SIG-M5 treated with dmso at 0.1 percent for 504 hours (cell line): ENCODE results near the gene ZNF132.
"Not testable (repeated sequence)": the region's sequence is repeated elsewhere in the genome, so short reads cannot be mapped to it uniquely, and the experiment has no call there.

Experiments
- DNase-seq: peaks from one replicate; lab custom pipeline; 2025; ENCODE audit not compliant: unreplicated experiment; lab: John Stamatoyannopoulos, UW

The ZNF132 gene

DNA sequence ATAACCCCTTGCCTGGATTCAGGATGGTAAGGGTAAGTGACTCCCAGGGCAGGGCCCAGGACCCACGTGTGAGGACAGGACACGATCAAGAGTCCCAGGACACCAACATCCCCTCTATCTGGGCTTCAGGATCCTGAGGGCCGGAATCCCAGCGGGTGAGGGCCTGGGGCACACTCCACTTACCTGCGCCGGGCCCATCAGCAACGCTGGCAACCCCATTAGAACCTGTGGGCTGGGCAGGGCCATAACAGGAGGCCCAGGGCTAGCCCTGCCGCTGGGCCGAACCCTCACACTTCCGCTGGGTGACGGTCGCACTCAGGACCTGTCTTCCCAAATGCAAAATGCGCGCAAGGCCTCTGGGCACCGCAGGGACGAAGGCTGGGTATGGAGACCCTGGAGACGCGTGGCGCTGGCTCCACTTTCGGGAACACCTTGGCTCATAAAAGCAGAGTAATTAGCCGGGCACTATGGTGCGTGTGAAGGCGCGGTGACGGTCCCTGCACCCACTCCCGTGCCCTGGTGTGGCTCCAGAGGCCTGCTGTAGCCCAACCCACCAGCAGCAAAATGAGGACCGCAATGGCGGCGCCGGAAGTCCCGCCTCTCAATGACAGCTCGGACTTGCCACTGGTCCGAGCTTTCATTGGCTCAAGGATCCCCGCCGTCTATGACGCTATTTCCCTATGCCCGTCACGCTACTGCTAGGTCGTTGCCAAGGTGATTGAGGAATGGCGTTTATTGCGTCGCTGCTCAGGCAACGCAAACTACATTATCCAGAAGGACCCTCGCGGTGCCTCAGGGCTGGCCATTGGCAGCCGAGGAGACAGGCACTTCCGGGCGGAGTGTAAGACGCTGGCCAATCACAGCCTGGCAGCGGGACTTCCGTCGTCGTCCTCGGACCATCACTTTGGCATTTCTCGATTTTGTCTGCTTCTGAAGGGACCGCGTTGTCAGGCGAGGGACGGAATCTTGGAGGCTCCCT, at the start of gene ZNF132:
TSS of gene ZNF132 (minus strand) at position 578 of the 979 bp plus-strand sequence. CDS start at position 246, 332 bp downstream.
- DNase-seq: no peak

DNA sequence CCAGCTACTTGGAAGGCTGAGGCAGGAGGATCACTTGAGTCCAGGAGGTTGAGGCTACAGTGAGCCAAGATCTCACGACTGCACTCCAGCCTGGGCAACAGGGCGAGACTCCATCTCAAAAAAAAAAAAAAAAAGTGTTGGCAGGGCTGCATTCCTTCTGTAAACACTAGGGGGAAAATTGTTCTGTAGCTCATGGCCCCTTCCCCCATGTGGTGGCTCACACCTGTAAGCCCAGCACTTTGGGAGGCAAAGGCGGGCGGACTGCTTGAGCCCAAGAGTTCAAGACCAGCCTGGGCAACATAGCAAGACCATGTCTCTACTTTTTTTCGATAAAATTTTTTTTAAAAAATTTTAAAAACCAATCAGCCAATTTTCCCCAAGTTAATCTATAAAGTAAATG, 44.4 kb upstream of the ZNF132 start:
- not testable (repeated sequence) for DNase-seq

DNA sequence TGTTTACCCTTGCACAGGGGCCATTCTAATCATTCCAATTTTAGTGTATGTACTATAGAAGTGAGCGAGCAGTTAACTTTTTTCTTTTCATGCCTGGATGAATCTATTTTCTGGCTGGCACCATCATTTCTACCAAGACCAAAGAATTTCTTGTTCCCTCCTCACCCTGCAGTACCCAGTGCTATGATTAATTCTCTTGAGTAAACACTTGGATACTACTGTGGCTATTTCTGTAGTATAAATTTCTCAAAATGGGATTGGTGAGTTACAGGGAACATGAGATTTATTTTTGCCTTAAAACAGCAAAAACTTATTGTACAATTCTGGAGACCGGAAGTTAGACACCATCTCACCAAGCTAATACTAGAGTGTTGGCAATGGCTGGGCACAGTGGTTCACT, 43.8 kb upstream of the ZNF132 start:
- DNase-seq: no peak

DNA sequence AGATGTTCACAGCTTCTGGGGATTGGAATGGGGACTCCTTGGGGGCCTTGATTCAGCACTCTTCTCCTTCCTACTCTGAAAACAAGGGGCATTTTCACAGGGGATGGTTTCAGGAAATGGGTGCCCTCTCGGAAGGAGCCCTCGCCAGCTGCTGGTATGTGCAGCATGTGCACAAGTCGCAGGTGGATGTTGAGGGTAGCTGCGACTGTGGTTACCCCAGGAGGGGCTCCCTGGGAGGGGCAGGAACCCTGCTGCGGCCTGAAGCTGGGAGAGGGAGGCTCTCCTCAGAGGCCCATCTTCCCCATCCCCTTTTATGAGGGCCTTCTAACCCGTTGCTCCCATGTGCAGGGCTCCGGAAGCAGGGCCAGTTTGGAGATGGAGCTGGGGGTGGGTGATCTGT, 42.4 kb upstream of the ZNF132 start:
- no peak for DNase-seq

DNA sequence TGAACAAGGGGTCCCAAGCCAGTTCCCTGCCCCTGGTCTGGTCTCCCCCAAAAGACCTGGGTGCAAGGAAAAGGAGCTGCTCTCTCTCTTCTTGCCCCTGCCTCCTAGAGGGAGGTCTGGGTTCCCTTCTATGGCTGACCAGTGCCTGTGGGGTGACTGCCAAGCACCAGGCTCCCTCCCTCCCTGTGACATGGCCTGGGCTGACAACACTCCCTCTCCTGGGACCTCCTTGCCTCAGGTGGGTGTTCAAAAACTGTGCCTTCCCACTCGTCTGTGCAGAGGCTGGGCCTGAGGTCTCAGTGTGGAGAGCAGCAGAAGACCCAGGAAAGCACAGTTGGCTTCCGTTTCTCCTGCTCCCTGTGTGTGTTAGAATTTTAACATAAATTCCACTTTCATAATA, 40.9 kb upstream of the ZNF132 start:
- no peak for DNase-seq

DNA sequence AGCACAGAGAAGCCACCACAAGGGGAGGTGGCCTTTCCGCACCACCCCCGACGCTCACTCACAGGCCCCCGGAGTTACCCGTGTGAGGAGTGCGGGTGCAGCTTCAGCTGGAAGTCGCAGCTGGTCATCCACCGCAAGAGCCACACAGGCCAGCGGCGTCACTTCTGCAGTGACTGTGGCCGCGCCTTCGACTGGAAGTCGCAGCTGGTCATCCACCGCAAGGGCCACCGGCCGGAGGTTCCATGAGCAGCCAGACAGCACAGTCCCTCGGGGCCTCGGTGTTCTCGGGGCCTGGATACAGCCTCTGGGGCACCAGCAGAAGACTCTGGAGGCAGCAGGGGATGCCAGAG, 40.5 kb upstream of the ZNF132 start:
- DNase-seq: no peak

DNA sequence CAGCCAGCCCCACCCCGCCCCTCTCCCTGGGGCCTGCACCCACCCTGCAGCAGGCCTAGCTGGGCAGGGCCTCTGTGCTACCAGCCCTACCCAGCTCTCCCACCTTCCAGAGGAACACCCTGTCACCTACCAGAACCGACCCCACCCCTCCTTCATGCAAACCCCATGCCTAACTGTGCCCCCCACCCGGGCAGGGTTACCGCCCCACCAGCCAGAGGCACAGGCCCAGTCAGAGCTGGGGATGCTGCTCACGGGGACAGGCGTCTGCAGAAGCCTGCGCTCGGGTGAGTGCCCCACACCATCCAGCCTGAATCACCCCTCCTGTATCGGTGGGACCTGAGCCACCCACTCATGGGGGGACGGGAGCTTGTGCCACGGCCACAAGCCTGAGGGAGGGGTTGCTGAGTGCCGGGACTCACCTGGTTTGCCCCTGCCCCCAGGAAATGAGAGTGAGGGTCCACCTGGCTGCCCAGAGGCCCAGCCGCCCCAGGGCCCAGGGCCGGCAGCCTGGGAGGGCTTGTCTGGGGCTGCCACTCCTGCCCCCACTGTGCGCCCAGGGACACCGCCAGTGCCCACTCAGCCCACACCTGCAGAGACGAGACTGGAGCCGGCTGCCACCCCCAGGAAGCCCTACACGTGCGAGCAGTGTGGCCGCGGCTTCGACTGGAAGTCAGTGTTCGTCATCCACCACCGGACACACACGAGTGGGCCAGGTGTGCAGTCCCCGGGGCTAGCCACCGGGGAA, 40.0 kb upstream of the ZNF132 start:
- DNase-seq: no peak

DNA sequence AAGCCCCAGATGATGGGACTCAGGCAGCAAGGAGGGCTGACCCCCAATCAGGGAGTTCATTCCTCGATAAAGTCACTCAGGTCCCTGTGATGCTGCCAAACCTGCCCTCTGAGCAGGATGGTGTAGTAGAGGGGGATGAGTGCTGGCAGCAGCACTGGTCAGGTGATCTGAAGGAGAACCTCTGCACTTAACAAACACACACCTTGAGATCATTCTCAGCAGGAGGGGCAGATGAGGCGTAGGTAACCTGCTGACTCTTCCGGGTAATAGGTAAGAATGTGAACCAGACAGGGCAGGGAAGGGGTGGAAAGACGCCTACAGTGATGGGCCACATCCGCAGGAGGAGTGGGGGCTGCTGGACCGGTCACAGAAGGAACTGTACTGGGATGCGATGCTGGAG, 39.4 kb upstream of the ZNF132 start:
- no peak for DNase-seq

DNA sequence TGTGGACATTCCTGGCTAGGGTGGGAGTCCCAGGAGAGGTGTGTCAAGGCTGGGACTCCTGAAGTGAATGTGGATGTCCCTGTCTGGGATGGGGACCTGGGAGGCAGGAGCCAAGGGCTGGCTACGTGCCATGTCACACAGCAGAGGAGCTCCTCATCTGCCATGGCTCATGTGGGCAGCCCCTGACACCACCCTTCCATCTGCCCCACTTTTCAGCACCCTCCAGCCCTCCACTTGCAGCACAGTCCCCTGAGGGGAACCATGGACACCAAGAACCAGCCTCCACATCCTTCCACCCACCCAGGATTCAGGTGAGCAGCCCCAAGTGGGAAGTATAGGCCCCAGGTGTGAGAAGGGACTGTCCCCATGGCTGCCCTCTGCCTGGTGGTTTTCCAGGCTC, 37.9 kb upstream of the ZNF132 start:
- no peak for DNase-seq

DNA sequence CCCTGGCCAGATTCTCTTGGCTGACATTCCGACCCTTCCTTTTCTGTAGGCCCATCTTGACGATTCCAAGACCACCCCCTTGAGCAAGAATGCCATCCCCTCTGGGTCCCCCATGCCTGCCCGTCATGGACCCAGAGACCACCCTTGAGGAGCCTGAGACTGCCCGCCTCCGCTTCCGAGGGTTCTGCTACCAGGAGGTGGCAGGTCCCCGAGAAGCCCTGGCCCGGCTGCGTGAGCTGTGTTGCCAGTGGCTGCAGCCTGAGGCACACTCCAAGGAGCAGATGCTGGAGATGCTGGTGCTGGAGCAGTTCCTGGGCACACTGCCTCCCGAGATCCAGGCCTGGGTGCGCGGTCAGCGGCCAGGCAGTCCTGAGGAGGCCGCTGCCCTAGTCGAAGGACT, 37.2 kb upstream of the ZNF132 start:
- DNase-seq: no peak

DNA sequence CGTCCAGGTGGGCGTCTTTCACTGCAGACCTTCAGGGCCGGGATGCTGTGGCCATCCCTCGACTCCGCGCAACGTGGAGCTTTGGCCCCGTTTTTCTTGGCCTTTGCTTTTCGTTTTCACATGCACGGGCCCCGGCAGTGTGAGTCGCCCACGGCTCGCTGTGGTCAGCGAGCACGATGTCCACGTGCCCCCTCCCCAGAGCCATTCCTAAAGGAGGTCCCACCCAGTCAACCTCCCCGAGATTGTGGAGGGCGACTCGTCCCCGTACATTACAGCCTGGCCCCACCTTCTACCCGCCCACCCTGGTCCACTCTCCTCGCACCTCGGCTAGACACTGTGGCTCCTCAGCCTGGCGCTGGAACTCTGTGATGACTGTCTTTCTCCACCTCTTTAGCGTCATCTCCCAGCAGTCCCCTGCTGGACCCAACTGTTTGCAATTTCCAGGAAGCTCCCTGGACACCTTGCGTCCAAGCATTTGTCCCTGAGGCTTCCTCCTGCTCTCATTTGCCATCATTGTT, 36.6 kb upstream of the ZNF132 start:
- no peak for DNase-seq

DNA sequence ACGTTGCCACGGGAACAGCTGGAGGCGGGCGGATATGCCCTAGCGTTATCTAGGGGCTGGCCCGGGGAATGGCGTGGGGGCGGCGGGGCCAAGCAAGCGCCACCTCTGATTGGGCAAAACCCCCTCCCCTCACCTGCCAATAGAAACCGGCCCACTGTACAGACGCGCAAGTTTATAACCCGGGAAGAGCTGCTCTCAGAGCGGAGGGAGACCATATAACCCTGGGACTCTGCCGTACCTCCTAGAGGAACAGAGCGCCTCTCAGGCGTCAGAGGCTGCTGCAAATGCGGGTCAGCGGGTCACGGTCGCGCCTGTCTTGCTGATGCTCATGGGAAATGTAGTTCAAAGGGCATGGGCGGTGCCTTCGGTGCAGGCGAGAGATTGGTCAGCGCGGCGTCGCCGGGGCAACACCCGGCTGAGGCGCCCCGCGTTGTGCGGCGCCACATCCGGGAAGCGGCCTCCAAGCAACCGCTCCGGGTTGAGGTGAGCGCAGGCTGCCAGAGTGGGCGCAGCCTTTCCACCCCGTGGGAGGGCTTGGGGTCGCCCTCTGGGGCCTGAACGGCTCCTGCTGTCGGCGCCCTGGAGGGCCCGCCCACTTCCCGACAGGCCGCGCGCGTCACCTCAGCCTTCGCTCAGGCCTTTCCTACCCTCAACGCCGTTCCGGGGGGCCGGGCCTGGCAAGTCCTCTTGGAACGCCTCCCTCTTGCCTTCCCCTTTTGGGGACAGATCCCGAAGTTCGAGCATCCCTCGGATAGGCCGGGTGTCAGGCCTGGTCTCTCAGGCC, 36.0 kb upstream of the ZNF132 start, which contains the start of gene ZNF446:
TSS of gene ZNF446 (plus strand) at position 639 of the 784 bp plus-strand sequence. CDS start 867 bp downstream, outside the sequence.
- DNase-seq: peak; percentile 97

DNA sequence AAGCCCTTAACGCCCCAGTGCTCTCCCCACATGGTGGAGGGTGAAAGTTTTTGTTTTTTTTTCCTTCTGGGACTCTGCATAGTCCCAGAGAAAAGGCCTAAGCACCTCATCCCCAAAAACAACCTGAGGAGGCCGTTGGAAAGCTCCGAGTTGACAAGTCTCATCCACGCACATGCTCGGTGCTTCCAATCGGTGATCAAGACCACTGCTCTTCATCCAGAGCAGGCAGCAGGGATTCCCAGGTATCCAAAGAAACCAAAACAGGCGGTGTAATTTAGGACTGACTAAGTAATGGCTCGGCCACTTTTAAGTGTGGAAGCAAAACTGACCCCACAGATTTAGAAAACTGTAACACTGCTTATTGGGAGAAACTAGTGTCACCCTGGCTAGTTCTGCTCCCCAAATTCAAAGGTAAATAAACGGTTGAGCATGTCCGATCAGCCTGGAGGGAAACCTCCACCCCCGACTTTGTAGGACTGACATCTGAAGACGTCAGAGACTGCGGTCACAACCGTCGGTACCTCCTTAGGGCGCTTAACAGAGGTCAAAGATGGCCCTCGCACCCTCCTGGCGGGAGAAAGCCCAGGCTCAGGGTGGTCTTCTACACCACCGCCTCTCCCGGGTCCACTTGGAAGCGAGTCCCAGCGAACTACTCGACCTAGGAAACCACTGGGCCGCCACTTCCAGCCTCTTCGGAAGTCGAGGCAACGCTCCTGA, 35.2 kb upstream of the ZNF132 start:
- DNase-seq: no peak

DNA sequence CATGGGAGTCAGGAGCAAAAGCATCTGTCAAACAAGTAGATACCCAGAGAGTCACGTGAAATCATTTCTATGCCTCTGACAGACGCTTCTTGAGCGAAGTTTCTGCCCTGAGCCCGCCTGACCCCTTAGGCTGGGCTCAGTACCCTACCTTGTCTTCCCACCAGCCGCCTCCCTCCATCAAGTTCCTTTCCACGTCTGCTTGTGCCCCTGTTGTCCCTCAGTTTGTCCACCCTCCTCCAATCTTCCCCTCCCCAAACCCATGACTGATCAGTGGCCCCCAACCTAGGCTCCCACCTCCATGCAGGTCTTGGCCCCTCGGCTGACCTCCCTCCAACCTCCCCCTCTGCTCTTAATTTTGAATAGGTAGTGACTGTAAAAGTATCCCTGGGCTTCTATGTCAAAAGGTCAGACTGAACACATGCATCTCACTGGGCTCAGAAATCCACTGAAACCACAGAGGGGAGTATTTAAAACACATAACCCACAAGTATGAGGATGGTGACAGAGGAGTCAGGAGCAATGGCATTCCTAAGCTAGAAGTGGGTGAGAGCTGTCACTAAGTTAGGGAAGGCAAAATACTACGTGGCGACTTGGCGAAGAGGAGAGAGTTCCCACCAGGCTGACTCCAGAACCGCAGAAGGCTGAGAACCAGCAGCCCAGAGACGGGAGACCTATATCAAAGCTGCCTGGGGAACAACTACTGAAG, 34.5 kb upstream of the ZNF132 start:
- DNase-seq: no peak

DNA sequence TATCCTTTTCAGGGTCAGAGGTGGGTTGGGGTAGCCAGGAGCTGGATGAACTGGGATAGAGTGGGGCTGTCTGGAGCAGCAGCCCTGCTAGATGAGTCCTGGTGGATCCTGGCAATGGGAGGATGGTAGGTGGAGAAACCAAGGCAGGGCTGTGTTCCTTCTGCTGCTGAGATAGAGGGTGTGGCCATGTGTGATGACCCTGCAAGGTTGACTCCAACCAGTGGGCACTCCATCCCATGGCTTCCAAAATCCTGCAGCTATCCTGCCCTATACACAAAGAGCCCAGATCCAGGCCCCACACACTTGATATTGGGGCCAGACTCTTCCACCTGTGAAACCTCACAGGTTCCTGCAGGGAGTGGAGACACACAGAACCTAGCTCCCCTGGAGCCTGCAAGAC, 33.8 kb upstream of the ZNF132 start:
- DNase-seq: no peak

DNA sequence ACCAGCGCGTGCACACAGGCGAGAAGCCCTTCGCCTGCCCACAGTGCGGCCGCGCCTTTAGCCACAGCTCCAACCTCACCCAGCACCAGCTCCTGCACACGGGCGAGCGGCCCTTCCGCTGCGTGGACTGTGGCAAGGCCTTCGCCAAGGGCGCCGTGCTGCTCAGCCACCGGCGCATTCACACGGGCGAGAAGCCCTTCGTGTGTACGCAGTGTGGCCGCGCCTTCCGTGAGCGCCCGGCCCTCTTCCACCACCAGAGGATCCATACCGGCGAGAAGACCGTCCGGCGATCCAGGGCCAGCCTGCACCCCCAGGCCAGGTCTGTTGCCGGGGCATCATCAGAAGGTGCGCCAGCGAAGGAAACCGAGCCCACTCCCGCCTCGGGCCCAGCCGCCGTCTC, 31.8 kb upstream of the ZNF132 start:
- no peak for DNase-seq

DNA sequence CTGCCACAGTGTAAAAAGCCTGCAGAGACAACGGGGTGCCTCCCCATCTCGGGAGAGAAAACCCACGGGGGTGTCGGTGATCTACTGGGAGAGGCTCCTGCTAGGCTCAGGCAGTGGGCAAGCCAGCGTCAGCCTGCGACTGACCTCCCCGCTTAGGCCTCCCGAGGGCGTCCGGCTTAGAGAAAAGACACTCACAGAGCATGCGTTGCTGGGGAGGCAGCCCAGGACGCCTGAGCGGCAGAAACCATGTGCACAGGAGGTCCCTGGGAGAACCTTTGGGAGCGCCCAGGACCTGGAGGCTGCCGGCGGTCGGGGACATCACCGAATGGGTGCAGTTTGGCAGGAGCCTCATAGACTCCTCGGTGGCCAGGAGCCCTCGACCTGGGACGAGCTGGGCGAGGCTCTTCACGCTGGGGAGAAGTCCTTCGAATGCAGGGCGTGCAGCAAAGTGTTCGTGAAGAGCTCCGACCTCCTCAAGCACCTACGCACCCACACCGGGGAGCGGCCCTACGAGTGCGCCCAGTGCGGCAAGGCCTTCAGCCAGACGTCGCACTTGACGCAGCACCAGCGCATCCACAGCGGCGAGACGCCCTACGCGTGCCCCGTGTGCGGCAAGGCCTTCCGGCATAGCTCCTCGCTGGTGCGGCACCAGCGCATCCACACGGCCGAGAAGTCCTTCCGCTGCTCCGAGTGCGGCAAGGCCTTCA, 31.0 kb upstream of the ZNF132 start:
- DNase-seq: not testable (repeated sequence)

DNA sequence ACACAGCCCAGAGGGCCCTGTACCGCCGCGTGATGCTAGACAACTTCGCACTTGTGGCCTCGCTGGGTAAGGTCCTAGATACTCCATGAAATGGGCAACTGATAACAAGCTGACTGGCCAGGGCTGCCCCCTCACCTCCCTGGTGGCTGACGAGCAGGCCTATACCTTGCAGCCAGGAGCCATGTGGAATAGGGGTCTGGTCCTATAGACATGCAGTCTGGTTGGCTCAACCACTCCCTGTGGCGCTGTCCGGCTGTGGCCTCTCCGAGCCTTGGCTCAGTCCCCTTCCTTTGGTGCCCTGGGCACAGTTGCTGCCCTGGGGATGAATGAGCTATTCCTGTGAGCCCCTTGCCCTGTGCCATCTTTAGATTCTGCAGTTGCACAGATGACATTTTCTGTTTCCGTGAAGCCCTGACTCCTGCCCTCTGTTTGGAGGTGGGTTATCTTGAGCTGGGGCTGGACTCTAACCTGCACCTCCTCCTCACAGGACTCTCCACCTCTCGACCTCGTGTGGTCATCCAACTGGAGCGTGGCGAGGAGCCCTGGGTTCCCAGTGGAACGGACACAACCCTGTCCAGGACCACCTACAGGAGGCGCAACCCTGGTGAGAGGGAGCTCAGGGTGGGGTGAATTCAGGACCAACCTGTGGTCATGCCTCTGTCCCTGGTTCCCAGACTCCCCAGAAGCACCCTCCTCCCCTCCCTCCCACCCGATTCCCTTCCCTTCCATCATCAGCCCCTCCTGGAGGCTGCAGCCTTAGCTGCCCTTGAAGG, 29.5 kb upstream of the ZNF132 start:
- DNase-seq: no peak
